Tongue (tissue), 2 donors: ENCODE data around the gene SYNGR3. TPM values are rescaled to one million over a fixed set of nuclear protein-coding genes. Genes with fewer than 3 reads are reported as not detected.
A peak's percentile ranks its signal among the peaks of the same experiment; 100 is the strongest.

Source experiments
- DNase-seq: peaks from one replicate; pipeline ENCODE4 v3.0.0-alpha.2; 2015
- total RNA-seq: library from RNA; depleted of rRNA; stranded (reverse); fragments of >200 nt; gene quantifications from one replicate; pipeline ENCODE4 v1.2.3, GENCODE V29; 2014

SYNGR3 gene
- total RNA-seq, 1 donor from 2014 or later = 4.7 TPM

DNA sequence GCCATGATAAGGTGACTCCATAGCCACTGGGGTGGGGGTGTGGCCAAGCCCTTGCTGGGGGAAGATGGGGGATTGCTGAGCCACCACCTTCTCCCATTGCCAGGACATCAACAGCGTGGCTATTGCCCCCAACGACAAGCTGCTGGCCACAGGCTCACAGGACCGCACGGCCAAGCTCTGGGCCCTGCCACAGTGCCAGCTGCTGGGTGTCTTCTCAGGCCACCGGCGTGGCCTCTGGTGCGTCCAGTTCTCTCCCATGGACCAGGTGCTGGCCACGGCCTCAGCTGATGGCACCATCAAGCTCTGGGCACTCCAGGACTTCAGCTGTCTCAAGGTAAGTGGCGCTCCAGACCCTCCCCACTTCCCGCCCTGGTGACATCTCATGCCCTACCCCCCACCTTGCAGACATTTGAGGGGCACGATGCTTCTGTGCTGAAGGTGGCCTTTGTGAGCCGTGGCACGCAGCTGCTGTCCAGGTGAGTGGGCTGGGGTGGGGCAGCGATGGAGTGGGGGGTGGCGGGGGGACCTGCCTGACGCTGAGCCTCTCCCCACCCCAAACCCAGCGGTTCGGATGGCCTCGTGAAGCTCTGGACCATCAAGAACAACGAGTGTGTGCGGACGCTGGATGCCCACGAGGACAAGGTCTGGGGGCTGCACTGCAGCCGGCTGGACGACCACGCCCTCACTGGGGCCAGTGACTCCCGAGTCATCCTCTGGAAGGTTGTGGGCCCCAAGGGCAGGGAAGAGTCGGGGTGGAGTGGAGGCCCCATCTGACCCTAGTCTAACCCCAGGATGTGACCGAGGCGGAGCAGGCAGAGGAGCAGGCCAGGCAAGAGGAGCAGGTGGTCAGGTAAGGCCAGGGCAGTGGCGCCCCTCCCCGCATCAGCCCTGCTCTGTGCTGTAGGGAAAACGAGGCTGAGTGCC lies 12.6 kb upstream of the SYNGR3 start:
- no peak for DNase-seq

DNA sequence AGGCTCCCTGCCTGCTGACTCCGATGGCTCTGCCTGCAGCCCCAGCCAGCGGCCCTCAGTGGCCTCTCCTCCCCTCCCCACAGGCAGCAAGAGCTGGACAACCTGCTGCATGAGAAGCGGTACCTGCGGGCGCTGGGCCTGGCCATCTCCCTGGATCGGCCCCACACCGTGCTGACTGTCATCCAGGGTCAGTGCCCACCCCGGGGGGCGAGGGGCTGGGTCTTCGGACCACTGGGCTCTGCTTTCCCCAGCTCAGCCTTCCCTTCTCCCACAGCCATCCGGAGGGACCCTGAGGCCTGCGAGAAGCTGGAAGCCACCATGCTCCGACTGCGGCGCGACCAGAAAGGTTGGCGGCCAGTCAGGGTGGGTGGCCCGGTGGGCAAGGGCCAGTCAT lies 11.9 kb upstream of the SYNGR3 start:
- DNase-seq = no peak

DNA sequence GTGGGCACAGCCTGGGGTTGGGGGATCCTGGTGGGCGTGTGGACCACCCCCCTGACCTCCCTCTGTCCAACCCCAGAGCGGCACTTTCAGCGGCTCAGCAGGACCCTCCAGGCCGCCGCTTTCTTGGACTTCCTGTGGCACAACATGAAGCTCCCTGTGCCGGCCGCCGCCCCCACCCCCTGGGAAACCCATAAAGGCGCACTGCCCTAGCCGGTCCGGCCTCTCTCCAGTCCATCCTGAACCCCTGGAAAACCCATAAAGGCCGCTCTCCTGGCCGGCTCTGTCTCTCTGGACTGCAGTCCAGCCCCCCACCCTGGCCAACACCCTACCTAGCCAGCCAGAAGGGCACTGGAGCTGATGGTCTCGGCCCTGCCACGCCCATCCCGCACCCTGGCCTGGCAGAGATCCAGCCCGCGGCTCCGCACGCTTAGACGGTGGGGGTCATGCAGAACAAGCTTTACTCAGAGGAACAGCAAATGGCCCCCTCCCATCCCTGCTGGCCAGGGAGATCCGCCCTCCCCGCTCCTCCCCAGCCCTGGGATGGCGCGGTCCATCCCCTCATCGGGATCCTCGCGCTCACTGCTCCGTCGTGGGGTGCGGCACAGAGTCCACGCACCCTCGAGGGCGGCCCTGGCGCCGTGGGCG lies 11.2 kb upstream of the SYNGR3 start:
- DNase-seq = no peak

DNA sequence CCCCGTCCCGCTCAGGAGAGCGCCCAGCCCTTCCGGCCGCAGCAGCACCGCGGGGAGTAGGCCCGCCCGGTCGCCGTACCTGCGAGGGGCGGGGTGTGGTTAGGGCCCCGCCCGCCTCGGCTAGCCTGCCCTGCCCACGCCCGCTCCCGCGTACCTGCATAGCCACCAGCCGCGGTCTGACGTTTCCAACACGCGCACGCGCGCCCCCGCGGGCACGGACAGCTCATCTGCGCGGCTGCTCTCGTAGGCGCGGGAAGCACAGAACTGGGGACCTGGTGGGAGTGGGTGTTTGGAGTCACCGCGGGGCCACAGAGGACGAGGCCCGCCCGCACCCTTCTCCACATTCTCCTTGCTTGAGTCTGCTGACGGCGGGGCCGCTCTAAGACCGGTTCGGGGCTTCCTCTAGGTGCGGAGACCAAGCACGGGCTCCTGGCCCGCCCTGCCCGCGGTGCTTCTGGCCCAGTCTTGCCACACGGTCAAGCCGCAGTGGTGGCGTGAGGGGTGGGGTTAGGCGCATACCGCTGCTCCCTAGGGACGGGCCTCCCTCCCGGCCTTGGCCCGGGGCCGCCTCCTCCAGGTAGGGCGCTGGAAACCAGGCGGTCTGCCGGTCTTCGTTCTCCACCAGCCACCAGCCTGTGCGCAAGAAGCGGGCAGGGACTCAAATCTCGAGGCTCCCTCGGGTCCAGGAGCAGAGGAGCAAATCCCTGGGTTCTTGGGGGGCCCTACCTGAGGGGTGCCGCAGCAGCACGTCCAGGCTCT lies 10.3 kb upstream of the SYNGR3 start:
- DNase-seq = no peak

DNA sequence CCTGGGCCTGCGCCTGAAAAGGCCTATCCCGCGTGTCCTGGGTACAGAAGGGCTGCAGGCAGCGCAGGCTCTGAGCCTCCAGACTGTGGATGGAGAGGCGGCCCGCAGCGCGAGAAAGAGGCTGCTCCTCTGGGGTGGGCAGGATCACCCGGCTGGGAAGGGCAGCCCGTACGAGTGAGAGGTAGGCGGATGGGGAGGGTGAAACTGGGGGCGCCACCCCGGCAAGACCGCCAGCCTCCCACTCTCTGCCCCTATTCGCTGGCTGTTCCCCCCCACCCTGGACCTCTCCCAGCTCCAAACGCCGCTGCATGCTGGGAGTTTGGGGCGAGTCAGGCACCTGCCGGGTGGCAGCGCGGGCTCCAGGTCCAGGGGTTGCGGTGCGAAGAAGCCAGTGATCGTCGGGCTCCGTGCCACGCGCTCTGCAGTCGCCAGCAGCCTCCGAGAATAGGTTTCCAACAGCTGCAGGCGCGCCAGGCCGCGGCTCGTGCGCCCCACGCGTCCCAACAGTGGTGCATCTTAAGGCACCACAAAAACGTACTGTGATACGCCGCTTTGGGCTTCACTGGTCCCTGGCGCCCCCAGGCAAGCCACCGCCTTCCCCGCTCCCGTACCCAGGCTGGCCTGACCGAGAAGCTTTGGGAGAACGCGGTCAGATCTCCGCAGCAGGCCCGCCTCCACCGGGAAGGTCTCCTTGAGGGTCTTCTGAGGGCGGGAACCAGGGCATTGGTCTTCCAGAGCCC lies 9.6 kb upstream of the SYNGR3 start:
- peak; percentile 69 for DNase-seq

DNA sequence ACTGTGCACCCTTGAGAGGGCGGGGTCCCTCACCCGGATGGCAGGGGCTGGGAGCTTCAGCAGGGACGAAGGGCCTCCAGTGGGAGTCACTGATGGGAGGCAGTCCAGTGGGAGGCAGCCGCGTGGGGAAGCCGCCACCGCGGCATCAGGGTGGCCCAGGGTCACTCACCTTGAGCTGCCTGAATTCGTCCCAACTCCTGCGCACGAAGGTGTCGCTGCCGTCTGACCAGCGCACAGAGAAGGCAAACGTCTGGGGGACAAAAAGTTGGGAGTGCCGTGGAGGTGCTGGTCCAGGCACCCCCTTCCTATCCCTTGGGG lies 9.0 kb upstream of the SYNGR3 start:
- DNase-seq = no peak

DNA sequence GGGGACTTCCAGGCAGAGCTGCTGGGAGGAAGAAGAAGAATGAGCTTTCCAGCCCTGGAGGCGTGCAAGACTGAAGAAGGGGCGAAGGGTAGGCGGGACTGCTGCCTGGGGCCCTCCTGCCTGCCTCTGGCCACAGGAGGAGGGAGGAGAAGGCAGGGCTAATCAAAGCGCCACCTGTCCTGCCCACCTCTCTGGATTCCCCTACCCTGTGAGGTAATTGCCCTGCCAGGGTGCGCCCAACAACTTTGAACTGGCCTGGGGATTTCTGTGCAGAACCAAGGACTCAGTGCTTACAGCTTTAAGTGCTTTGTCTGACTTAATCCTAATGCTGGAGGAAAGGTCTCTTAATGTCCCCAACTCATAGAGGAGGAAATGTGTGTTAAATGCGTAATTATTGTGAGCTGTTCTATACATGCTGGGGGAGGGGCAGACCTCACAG lies 8.4 kb upstream of the SYNGR3 start, which contains the start of gene NOXO1:
Gene NOXO1, minus strand, starts transcription at position 72 of the 439 bp plus-strand sequence. CDS start 290 bp downstream, outside the sequence.
- no peak for DNase-seq

DNA sequence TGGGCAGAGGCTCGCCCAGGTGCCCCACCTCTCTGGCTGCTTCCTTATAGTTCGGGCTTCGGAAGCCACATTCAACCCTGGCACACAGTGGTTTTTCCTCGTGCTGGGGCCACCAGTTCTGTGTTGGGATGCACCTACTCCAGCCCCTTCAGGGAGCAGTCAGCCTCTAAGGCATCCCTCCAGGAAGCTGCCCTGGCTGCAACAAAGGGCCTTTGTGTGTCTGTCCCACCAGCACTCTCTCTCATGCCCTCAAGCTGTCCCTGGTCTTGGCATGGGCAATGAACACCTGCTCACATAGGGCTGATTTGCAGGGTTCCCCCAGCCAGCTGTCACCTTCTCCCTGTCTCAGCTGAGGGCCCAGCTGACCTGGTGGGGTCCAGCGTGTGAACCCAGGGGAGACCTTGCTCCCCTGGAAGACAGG lies 7.7 kb upstream of the SYNGR3 start:
- peak; percentile 77 for DNase-seq

DNA sequence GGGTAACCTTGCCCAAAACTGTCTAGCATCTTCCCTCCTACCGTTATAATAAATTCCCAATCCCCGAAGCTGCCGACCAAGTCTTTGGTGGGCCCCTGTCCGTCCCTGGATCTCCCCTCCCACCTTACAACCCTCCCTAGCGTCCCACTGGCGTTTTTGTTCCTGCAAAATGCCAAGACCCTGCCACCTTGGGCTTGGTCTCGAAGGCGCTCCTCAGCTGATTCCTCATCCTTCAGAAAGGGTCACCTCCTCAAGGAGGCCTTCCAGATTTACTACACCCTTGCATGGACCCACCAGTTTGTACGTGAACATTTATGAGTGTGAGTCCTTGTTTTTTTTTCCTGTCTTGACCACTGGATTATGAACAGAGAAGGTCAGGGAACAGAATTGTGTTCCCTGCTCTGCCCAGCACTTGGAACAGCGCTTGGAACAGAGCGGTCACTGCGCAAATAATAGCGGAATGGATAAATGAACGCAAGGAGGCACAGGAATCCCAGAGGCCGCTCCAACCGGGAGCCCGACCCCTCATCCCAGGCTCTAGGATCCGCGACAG lies 6.7 kb upstream of the SYNGR3 start:
- DNase-seq = no peak

DNA sequence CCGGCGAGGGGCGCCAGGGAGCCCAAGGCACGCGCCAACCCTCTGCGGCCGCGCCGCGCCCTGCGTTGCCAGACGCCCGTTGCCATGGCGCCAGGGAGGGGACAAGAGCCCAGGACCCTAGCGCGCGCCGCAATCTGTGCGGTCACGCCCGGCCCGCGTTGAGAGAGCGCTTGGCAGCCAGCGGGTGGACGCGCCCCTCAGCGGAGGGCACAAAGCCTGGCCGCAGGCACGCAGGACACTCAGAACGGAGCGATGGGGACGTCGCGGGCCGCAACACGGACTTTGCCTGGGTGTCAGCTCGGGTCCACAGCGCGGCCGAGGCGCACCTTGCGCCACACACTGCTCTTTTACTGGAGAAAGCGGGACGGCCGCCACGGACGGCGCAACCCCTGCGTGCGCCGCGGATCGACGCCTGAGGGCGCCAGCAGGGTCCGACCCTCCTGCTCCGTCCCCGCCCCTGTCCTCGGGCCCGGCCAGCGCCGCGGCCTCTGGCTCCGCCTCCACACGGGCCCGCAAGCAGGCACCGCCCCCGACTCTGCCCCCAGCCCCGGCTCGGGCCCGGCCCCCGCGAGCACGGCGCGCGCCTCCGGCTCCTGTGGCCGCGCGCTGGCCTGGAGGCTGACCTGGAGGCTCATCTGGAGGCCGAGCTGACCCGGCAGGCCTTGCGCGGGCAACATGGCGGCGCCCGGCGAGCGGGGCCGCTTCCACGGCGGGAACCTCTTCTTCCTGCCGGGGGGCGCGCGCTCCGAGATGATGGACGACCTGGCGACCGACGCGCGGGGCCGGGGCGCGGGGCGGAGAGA lies 6.0 kb upstream of the SYNGR3 start, which contains the start of gene GFER:
Gene GFER, plus strand, starts transcription at position 650 of the 803 bp plus-strand sequence. Its CDS starts 26 bp downstream, at position 676.
- peak; percentile 94 for DNase-seq

DNA sequence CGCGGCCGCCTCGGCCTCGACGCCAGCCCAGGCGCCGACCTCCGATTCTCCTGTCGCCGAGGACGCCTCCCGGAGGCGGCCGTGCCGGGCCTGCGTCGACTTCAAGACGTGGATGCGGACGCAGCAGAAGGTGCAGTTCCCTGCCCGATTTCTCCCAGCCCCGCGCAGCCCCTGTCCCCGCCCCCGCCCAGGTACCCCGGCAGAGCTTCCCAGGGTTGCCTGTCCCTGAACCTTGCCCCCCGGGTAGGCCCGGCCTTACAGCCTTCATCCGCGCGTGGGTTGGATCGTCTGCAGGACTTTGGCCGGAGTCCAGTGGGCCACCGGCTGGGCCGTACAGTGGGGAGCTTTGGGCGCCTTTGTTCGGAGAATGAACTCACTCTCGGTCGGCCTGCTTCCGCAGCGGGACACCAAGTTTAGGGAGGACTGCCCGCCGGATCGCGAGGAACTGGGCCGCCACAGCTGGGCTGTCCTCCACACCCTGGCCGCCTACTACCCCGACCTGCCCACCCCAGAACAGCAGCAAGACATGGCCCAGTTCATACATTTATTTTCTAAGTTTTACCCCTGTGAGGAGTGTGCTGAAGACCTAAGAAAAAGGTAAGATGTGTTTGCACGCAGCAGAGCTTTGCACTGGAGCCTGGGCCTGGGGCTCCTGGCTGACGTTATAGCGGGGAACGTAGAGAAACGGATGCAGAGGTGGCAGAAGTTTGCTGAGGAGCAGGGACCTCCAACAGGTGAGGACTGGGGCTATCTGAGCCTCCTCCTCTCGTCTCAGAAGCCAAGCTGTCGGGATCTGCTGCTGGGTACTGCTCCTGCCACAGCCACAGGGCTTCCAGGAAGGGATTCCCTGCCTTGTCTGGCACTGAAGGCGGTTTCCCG lies 5.2 kb upstream of the SYNGR3 start:
- no peak for DNase-seq

DNA sequence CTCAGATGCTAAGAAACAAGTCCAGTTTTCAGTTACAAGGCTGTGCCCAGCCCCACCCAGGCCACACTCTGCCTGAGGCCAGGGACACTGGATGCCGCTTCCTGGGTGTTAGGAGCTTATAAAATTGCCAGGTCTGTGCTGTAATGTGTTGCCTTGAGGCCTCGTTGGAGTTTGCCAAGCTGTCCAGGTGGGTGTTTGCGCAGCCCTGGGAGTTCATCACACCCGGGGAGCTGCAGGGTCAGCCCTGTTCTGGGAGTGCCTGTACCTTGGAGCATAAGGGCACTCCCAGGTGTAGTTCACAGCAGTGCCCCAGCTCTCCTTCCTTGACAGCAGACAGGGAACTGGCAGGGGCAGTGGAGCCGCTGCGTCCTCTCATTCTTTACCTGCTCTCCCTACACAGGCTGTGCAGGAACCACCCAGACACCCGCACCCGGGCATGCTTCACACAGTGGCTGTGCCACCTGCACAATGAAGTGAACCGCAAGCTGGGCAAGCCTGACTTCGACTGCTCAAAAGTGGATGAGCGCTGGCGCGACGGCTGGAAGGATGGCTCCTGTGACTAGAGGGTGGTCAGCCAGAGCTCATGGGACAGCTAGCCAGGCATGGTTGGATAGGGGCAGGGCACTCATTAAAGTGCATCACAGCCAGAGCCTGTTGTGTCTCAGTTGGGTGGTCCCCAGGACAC lies 4.2 kb upstream of the SYNGR3 start:
- DNase-seq = no peak

DNA sequence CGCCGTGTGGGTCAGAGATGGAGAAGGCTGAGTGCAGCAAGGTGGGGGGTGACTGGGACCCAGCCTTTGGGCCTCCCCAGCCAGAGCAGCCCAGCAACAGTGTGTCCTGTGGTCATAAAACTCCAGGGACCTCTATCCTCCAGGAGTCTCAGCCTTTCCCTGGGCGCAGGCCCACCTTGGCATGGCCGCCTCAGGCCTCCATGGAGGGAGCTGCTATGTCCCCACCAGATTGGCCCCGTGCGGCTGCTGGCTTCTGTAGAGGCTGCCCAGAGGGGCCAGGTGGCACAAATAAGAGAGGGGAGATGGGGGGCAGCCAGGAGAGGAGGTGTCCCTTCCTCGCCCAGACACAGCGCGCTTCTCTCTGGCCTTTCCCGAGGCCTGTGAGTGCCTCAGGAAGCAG lies 2.6 kb upstream of the SYNGR3 start:
- DNase-seq = no peak

DNA sequence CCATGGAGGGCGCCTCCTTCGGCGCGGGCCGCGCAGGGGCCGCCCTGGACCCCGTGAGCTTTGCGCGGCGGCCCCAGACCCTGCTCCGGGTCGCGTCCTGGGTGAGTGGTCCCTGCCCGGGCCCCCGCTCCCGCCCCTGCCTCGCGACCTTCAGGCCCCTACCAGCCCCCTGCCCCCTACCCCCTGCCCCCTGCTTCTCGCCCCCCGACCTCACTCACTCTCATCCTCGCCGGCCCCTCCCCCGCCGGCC lies 256 bp downstream of the SYNGR3 start:
- DNase-seq = no peak

DNA sequence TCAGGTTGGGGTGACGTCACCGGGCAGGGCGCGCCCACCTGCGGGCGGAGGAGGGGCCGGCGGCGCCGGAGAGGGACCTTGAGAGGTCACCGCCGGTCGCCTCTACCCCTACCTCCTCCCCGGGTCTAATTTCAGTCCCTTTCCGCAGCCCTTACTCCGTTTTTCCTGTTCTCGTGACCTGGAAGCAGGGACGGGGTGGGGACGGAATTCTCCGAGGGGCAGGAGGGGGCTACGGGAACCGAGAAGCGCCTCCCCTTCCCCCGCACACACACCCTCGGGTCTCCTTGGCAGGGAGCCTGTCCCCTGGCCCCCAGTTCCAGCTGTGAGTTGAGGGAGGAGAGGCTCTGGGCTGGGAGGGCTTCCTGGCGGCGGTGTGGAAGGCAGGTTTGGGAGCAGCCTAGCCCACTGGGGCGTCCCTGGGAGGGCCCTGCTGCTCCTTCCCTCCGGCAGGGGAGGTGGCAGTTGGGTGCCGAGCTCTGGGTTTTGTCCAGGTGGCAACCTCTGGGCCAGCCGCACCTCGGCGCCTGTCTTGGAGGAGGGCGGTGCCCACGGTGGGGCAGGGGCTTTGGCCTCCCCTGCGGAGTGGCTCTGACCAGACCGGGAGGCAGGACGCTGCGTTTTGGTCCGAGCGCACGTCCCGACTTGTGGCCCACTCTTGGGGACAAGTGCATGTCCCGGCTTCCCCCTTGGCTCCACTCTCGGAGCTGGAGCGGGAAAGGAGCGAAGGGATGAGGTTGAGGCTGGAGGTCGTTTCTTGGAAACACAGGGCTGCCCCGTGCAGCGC lies 773 bp downstream of the SYNGR3 start:
- peak; percentile 8 for DNase-seq

DNA sequence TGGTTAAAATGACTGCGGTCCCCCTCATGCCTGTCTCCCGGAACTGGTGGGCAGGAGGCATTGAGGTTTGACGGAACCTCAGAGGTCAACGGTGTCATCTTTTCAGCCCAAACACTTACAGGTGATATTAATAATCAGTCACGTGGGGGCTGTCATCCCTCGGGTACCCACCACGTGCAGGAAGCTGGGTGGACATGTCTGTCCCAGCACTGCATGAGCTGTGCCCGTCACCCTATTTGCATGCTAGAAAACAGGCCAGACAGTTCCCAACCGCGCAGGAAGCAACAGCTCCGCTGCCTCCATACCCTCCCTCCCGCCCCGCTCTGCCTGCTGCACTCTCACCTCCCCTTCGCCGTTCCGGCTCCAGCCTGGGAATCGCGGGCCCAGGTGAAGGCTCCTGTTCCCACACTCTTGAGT lies 1.4 kb downstream of the SYNGR3 start:
- DNase-seq = peak; percentile 11

DNA sequence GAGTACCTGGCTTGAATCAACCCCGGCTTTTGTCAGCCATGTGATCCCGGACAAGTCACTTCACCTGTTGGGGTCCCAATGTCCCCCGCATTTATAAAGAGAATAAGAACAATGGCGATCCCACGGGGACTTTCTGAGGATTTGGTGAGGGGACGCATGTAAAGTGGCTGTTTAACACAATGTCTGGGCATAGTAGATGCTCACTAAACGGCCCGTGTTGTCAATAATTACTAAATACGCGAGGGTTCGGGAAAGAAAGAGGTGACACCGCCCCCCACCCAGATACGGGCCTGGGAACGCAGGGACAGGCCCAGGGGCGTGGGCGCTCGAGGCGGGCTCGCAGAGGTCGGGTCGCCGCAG lies 1.8 kb downstream of the SYNGR3 start:
- no peak for DNase-seq

DNA sequence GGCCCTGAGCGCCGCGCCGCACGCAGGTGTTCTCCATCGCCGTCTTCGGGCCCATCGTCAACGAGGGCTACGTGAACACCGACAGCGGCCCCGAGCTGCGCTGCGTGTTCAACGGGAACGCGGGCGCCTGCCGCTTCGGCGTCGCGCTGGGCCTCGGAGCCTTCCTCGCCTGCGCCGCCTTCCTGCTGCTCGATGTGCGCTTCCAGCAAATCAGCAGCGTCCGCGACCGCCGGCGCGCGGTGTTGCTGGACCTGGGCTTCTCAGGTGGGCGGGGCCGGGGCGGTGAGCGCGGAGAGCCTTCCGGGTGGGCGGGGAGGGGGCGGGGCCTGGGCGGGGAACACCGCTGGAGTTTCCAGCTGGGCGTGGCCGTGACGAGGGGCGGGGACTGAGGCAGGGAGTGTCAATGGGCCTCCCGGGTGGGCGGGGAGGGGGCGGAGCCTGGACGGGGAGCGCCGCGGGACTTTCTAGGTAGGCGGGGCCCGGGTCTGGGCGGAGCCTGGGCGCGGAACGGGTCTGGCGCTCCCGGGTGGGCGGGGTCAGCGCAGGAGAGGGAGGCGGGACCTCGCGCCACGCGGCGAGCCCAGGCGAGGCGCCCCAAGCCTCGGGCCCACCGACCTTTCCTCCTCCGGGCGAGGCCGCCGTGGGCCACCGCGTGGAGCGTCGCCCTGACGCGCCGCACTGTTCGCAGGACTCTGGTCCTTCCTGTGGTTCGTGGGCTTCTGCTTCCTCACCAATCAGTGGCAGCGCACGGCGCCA lies 2.4 kb downstream of the SYNGR3 start:
- DNase-seq = peak; percentile 96
